HCT116 (cell line): ENCODE data around the gene CORO7. TPM values are rescaled to one million over a fixed set of nuclear protein-coding genes. Genes with fewer than 3 reads are reported as not detected.

ENCODE experiments used
- ATAC-seq: fragments of 200-7000 bp; cut with Tn5 transposase; 2 replicates; pipeline ENCODE4 v1.9.1; 2020; ENCODE audit warnings: mild to moderate bottlenecking, moderate library complexity
- BruUV-seq: library from RNA; stranded (reverse); fragments of 400-500 nt; replicated peaks from 2 replicates; lab custom pipeline; 2021; lab: Mats Ljungman, UMichigan
- CTCF ChIA-PET: fragments of 300-600 bp; sonication (Branson Sonifier 250); formaldehyde crosslinking; loops from one replicate; lab custom pipeline; 2021; ENCODE audit warnings: antibody characterized with exemption; lab: Charles Lee
- POLR2A ChIA-PET: fragments of 300-600, 350-600 bp; sonication (Branson Sonifier 250); formaldehyde crosslinking; loops from one replicate; lab custom pipeline; 2021; ENCODE audit warnings: antibody characterized with exemption; lab: Charles Lee
- RAD21 ChIA-PET, 2 experiments: fragments of 300-600 bp; sonication (Branson Sonifier 250); formaldehyde crosslinking; loops; one replicate each; lab custom pipeline; 2023; ENCODE audit warnings: low total read pairs in 2 of 2; ENCODE audit not compliant: uncharacterized antibody in 2 of 2, unreplicated experiment in 2 of 2, low non-redundant PET in 1 of 2; lab: Charles Lee
- DNase-seq: peaks from one replicate; pipeline ENCODE4 v3.0.0-alpha.2; 2010; ENCODE audit warnings: low read depth, low spot score
- H2AFZ ChIP-seq: fragments of 200-600 bp; shearing (Covaris generic), sonication (generic); 2 replicates; pipeline ENCODE4 v1.6.1; 2017; ENCODE audit warnings: low read depth, mixed run types, mixed read lengths, antibody characterized with exemption, low read length; ENCODE audit not compliant: poor library complexity, severe bottlenecking
- H3K27ac ChIP-seq: 2 replicates; pipeline ENCODE4 v1.5.1; 2012; ENCODE audit warnings: low read depth, low read length
- H3K27me3 ChIP-seq: fragments of 200-600 bp; sonication (generic); 2 replicates; pipeline ENCODE4 v1.6.1; 2016; ENCODE audit warnings: mixed run types, low read length, mixed read lengths; ENCODE audit not compliant: insufficient read depth
- H3K36me3 ChIP-seq, 2 experiments: fragments of 200-500 bp in 1 of 2; fragments of 200-600 bp in 1 of 2; sonication (Bioruptor generic) in 1 of 2; sonication (generic) in 1 of 2; 2 replicates each; pipeline versions ENCODE4 v1.5.1 to v1.6.1; 2014 to 2016; ENCODE audit warnings: low read length in 2 of 2, inconsistent platforms in 1 of 2, mixed read lengths in 1 of 2, mixed run types in 1 of 2; ENCODE audit not compliant: insufficient read depth in 2 of 2, control insufficient read depth in 1 of 2
- H3K4me1 ChIP-seq, 2 experiments: fragments of 200-600 bp in 1 of 2; sonication (generic) in 1 of 2; 2 replicates each; pipeline versions ENCODE4 v1.5.1 to v1.6.1; 2012 to 2017; ENCODE audit warnings: low read length in 2 of 2, inconsistent platforms in 1 of 2, mild to moderate bottlenecking in 1 of 2, mixed read lengths in 1 of 2, mixed run types in 1 of 2, moderate library complexity in 1 of 2; ENCODE audit not compliant: insufficient read depth in 2 of 2, control insufficient read depth in 1 of 2
- H3K4me2 ChIP-seq: fragments of 200-600 bp; sonication (generic); 2 replicates; pipeline ENCODE4 v1.6.1; 2017; ENCODE audit warnings: mixed run types, low read length, mixed read lengths
- H3K4me3 ChIP-seq, 2 experiments: fragments of 200-600 bp in 1 of 2; sonication (generic) in 1 of 2; replicated peaks in 1 of 2; 2 replicates each; pipeline ENCODE4 v1.5.1; 2011 to 2016; ENCODE audit warnings: low read length in 2 of 2, control low read depth in 1 of 2, low read depth in 1 of 2, mild to moderate bottlenecking in 1 of 2, mixed read lengths in 1 of 2, mixed run types in 1 of 2
- H3K79me2 ChIP-seq: fragments of 200-600 bp; sonication (generic); 2 replicates; pipeline ENCODE4 v1.6.1; 2017; ENCODE audit warnings: mild to moderate bottlenecking, mixed run types, low read length, moderate library complexity, mixed read lengths; ENCODE audit not compliant: insufficient read depth
- H3K9ac ChIP-seq: fragments of 200-600 bp; sonication (generic); 2 replicates; pipeline ENCODE4 v1.6.1; 2016; ENCODE audit warnings: low read length, mixed read lengths
- H3K9me2 ChIP-seq: fragments of 200-600 bp; sonication (generic), shearing (Covaris generic); 2 replicates; pipeline ENCODE4 v1.6.1; 2017; ENCODE audit warnings: mixed run types, mild to moderate bottlenecking, moderate library complexity; ENCODE audit not compliant: insufficient read depth
- H3K9me3 ChIP-seq, 2 experiments: fragments of 200-500 bp in 1 of 2; fragments of 200-600 bp in 1 of 2; sonication (Bioruptor generic) in 1 of 2; sonication (generic) in 1 of 2; 2 replicates each; pipeline ENCODE4 v1.6.1; 2014 to 2017; ENCODE audit warnings: low read length in 2 of 2, mixed read lengths in 2 of 2, inconsistent platforms in 1 of 2, low read depth in 1 of 2, mild to moderate bottlenecking in 1 of 2, mixed run types in 1 of 2, moderate library complexity in 1 of 2; ENCODE audit not compliant: control insufficient read depth in 1 of 2, insufficient read depth in 1 of 2
- H4K20me1 ChIP-seq: fragments of 200-600 bp; sonication (generic), shearing (Covaris generic); 2 replicates; pipeline ENCODE4 v1.6.1; 2017; ENCODE audit warnings: mixed run types, mild to moderate bottlenecking, moderate library complexity; ENCODE audit not compliant: insufficient read depth
- CBX3 ChIP-seq: IDR thresholded peaks from 2 replicates; pipeline ENCODE4 v1.6.1; 2012; ENCODE audit warnings: low read depth
- EGR1 ChIP-seq: IDR thresholded peaks from 2 replicates; pipeline ENCODE4 v1.6.1; 2012; ENCODE audit warnings: low read depth
- ELF1 ChIP-seq: IDR thresholded peaks from 2 replicates; pipeline ENCODE4 v1.6.1; 2012; ENCODE audit warnings: low read depth, borderline replicate concordance
- EZH2phosphoT487 ChIP-seq: fragments of 200-600 bp; IDR thresholded peaks from 2 replicates; pipeline ENCODE4 v1.6.1; 2018; ENCODE audit warnings: antibody characterized with exemption, borderline replicate concordance
- JUND ChIP-seq: IDR thresholded peaks from 2 replicates; pipeline ENCODE4 v1.6.1; 2012
- POLR2A ChIP-seq: IDR thresholded peaks from 2 replicates; pipeline ENCODE4 v1.7.0; 2011; ENCODE audit warnings: borderline replicate concordance; ENCODE audit not compliant: insufficient read depth, insufficient read length; ENCODE audit errors: extremely low read depth
- POLR2AphosphoS5 ChIP-seq: IDR thresholded peaks from 2 replicates; pipeline ENCODE4 v1.6.1; 2011; ENCODE audit warnings: mild to moderate bottlenecking, low read depth, low read length, moderate library complexity
- RAD21 ChIP-seq: IDR thresholded peaks from 2 replicates; pipeline ENCODE4 v1.6.1; 2012; ENCODE audit warnings: low read depth, mild to moderate bottlenecking
- SP1 ChIP-seq: IDR thresholded peaks from 2 replicates; pipeline ENCODE4 v1.6.1; 2012; ENCODE audit warnings: low read depth
- TCF7L2 ChIP-seq: IDR thresholded peaks from 2 replicates; pipeline ENCODE4 v1.7.0; 2011; ENCODE audit warnings: borderline replicate concordance, inconsistent platforms; ENCODE audit not compliant: insufficient read depth, insufficient read length; ENCODE audit errors: extremely low read depth
- ZFX ChIP-seq: fragments of 450-650 bp; IDR thresholded peaks from 2 replicates; pipeline ENCODE4 v1.6.1; 2017
- ZNF274 ChIP-seq: fragments of 200-500 bp; sonication (Bioruptor generic); IDR thresholded peaks from 2 replicates; pipeline ENCODE4 v1.6.1; 2014; ENCODE audit warnings: mild to moderate bottlenecking, low read depth, low read length, inconsistent platforms
- intact Hi-C: fragments of 100-400 bp; cut with micrococcal nuclease; formaldehyde crosslinking; loops from 2 replicates; pipeline ENCODE4 v1.10.0; 2022
- total RNA-seq: library from RNA; stranded (reverse); gene quantifications from one replicate; pipeline ENCODE4 v1.2.1, GENCODE V29; 2021; ENCODE audit not compliant: unreplicated experiment
- TF ChIP-seq, protein P1 (sequence below): IDR thresholded peaks from 2 replicates; pipeline ENCODE4 v1.6.1; 2012; ENCODE audit warnings: low read depth
- TF ChIP-seq, protein P2 (sequence below): IDR thresholded peaks from 2 replicates; pipeline ENCODE4 v1.6.1; 2011; ENCODE audit warnings: mild to moderate bottlenecking, low read length, moderate library complexity; ENCODE audit not compliant: insufficient replicate concordance; ENCODE audit errors: extremely low read depth
- TF ChIP-seq, protein P3 (sequence below): IDR thresholded peaks from 2 replicates; pipeline ENCODE4 v1.6.1; 2012

Gene CORO7
- total RNA-seq, 1 experiment from 2014 or later = 21.3 TPM

DNA sequence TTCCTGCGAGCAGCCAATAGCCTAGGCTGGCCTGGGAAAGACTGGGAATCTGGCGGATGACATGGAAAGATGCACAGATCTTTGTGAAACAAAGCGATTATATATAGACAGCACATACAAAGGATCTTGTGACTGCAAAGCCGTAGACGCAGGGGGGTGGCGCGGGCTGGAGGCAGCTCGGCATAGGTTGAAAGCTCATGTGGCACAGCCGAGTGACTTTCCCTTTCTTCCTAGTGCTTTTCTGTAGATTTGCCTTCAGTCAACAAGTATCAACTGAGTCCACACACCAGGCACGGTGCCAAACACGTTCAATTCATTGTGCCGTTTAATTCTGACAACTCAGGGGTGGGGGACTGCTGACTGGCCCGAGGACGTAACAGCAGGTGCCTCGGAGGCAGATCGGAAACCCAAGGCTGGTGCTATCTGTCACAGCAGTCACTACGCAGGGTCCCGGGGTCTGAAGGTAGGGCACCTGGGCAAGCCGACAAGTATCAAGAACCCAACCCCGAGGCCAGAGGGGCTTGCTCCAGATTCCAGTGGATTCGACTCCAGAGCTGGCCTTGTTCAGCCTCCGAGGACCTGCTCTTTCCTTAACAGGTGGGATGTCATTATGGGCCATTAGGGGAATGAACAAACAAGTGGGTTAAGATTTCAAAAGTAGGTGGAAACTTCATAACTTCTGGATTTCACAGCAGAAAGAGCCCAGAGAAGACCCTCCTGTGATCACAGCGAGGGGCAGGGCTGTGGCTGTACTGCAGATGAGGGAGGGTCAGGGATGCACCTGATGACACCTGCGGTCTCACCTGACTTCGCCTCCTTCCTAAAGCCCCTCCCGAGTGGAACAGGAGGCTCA, 71.2 kb downstream of the CORO7 start:
- Histone ChIP-seq H3K27me3 (no peaks in the 10 kb centered on the region), H3K9me2 (no peaks in the 10 kb centered on the region), H3K36me3 (peaks cover 2 to 15% of the 10 kb centered on the region in 2 experiments; a peak in 2 of 4 replicates), H4K20me1 (peaks cover 9% of the 10 kb centered on the region; the same call in 1 of the 2 replicates), H3K4me1 (peaks cover 4 to 9% of the 10 kb centered on the region in 2 experiments; a peak in 3 of 4 replicates), H3K27ac (no peak overlapping the region), H3K9me3 (no peaks in the 10 kb centered on the region), H3K4me3 (no peak overlapping the region), H3K9ac (no peak overlapping the region), H2AFZ (no peak overlapping the region), H3K4me2 (no peak overlapping the region), H3K79me2 (peaks cover 100% of the 10 kb centered on the region)
- ChIA-PET RAD21 (no interaction called here), CTCF (no interaction called here), POLR2A (no interaction called here)
- no TSS peak for BruUV-seq
- DNase-seq (no peak), ATAC-seq (peak; percentile 5; the same call in 1 of the 2 replicates)
- TF ChIP-seq CBX3 = no peak
- no peak for TF ChIP-seq ZFX
- TF ChIP-seq, protein P1, sequence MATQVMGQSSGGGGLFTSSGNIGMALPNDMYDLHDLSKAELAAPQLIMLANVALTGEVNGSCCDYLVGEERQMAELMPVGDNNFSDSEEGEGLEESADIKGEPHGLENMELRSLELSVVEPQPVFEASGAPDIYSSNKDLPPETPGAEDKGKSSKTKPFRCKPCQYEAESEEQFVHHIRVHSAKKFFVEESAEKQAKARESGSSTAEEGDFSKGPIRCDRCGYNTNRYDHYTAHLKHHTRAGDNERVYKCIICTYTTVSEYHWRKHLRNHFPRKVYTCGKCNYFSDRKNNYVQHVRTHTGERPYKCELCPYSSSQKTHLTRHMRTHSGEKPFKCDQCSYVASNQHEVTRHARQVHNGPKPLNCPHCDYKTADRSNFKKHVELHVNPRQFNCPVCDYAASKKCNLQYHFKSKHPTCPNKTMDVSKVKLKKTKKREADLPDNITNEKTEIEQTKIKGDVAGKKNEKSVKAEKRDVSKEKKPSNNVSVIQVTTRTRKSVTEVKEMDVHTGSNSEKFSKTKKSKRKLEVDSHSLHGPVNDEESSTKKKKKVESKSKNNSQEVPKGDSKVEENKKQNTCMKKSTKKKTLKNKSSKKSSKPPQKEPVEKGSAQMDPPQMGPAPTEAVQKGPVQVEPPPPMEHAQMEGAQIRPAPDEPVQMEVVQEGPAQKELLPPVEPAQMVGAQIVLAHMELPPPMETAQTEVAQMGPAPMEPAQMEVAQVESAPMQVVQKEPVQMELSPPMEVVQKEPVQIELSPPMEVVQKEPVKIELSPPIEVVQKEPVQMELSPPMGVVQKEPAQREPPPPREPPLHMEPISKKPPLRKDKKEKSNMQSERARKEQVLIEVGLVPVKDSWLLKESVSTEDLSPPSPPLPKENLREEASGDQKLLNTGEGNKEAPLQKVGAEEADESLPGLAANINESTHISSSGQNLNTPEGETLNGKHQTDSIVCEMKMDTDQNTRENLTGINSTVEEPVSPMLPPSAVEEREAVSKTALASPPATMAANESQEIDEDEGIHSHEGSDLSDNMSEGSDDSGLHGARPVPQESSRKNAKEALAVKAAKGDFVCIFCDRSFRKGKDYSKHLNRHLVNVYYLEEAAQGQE = no peak
- no peak for TF ChIP-seq EZH2phosphoT487
- TF ChIP-seq, protein P2, sequence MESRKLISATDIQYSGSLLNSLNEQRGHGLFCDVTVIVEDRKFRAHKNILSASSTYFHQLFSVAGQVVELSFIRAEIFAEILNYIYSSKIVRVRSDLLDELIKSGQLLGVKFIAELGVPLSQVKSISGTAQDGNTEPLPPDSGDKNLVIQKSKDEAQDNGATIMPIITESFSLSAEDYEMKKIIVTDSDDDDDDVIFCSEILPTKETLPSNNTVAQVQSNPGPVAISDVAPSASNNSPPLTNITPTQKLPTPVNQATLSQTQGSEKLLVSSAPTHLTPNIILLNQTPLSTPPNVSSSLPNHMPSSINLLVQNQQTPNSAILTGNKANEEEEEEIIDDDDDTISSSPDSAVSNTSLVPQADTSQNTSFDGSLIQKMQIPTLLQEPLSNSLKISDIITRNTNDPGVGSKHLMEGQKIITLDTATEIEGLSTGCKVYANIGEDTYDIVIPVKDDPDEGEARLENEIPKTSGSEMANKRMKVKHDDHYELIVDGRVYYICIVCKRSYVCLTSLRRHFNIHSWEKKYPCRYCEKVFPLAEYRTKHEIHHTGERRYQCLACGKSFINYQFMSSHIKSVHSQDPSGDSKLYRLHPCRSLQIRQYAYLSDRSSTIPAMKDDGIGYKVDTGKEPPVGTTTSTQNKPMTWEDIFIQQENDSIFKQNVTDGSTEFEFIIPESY = no peak
- TF ChIP-seq JUND = no peak
- TF ChIP-seq TCF7L2 = no peak
- TF ChIP-seq SP1 = no peak
- no peak for TF ChIP-seq ELF1
- TF ChIP-seq RAD21 = no peak
- no peak for TF ChIP-seq EGR1
- no peak for TF ChIP-seq POLR2A
- TF ChIP-seq, protein P3, sequence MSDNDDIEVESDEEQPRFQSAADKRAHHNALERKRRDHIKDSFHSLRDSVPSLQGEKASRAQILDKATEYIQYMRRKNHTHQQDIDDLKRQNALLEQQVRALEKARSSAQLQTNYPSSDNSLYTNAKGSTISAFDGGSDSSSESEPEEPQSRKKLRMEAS = no peak
- TF ChIP-seq POLR2AphosphoS5 = no peak
- TF ChIP-seq ZNF274 = no peak
- intact Hi-C loops = no loop called here
